Suprapubic skin (tissue), 3 donors: ENCODE measurements around the gene ANO4.
"Not testable (repeated sequence)": the region's sequence is repeated elsewhere in the genome, so short reads cannot be mapped to it uniquely, and the experiment has no call there.

Source experiments
- CTCF ChIP-seq, 2 donors: fragments of 200-600 bp in 1 of 2; fragments of 450-650 bp in 1 of 2; sonication (generic) in 1 of 2; IDR thresholded peaks; one replicate each; pipeline ENCODE4 v1.5.1; 2016 to 2019; ENCODE audit warnings: antibody characterized with exemption in 2 of 2, mild to moderate bottlenecking in 1 of 2, moderate library complexity in 1 of 2
- POLR2A ChIP-seq, 2 donors: fragments of 450-650 bp; IDR thresholded peaks; one replicate each; pipeline ENCODE4 v1.6.1; 2017; ENCODE audit warnings: antibody characterized with exemption in 2 of 2, mild to moderate bottlenecking in 2 of 2, moderate library complexity in 2 of 2

GRCh38 chr12:100989509-100989908 lies 194.9 kb downstream of the ANO4 start:
- not testable (repeated sequence) for TF ChIP-seq CTCF, POLR2A (IDR thresholded peaks at IDR 0.05)
